HepG2 (cell line): ENCODE results near the gene WDR35. TPM values are rescaled to one million over a fixed set of nuclear protein-coding genes. Genes with fewer than 3 reads are reported as not detected.

ENCODE experiments used
- DMAP1 ChIP-seq: IDR thresholded peaks from 2 replicates; pipeline ENCODE4 v1.6.1; 2016
- ELF3 ChIP-seq: IDR thresholded peaks from 2 replicates; pipeline ENCODE4 v1.6.1; 2016; ENCODE audit warnings: missing genetic modification reagents, missing compliant biosample characterization
- ETV6 ChIP-seq: sonication (generic); formaldehyde crosslinking; conservative IDR thresholded peaks from 2 replicates; pipeline ENCODE4 v1.4.0; 2020; ENCODE audit warnings: missing genetic modification reagents
- FLYWCH1 ChIP-seq: sonication (generic); formaldehyde crosslinking; IDR thresholded peaks from 2 replicates; pipeline ENCODE4 v1.8.1; 2023; ENCODE audit warnings: mild to moderate bottlenecking, missing genetic modification reagents
- GPBP1L1 ChIP-seq: sonication (generic); formaldehyde crosslinking; IDR thresholded peaks from 2 replicates; pipeline ENCODE4 v1.5.0; 2020; ENCODE audit warnings: mild to moderate bottlenecking, missing genetic modification reagents
- HDAC2 ChIP-seq: sonication (generic); formaldehyde crosslinking; IDR thresholded peaks from 2 replicates; pipeline ENCODE4 v1.4.0; 2020; ENCODE audit warnings: missing genetic modification reagents
- ISL2 ChIP-seq: sonication (generic); formaldehyde crosslinking; IDR thresholded peaks from 2 replicates; pipeline ENCODE4 v1.5.0; 2020; ENCODE audit warnings: missing genetic modification reagents
- MED1 ChIP-seq: sonication (generic); formaldehyde crosslinking; IDR thresholded peaks from 2 replicates; pipeline ENCODE4 v1.4.0; 2020; ENCODE audit warnings: missing genetic modification reagents
- SALL2 ChIP-seq: sonication (generic); formaldehyde crosslinking; IDR thresholded peaks from 2 replicates; pipeline ENCODE4 v1.8.1; 2023; ENCODE audit warnings: mild to moderate bottlenecking, missing genetic modification reagents, inconsistent platforms
- SKI ChIP-seq: fragments of 450-650 bp; IDR thresholded peaks from one replicate; pipeline ENCODE4 v1.6.1; 2018; ENCODE audit warnings: mild to moderate bottlenecking; ENCODE audit not compliant: partially characterized antibody
- SOX5 ChIP-seq: IDR thresholded peaks from 2 replicates; pipeline ENCODE4 v1.6.1; 2016; ENCODE audit warnings: borderline replicate concordance
- TERF1 ChIP-seq: sonication (generic); formaldehyde crosslinking; IDR thresholded peaks from 2 replicates; pipeline ENCODE4 v1.8.0; 2022; ENCODE audit warnings: mild to moderate bottlenecking, missing genetic modification reagents, moderate library complexity
- ZBTB20 ChIP-seq: sonication (generic); formaldehyde crosslinking; IDR thresholded peaks from 2 replicates; pipeline ENCODE4 v1.8.1; 2023; ENCODE audit warnings: missing genetic modification reagents, low read depth, mild to moderate bottlenecking, borderline replicate concordance
- ZBTB37 ChIP-seq: sonication (generic); formaldehyde crosslinking; IDR thresholded peaks from 2 replicates; pipeline ENCODE4 v1.4.0; 2020; ENCODE audit warnings: mild to moderate bottlenecking, missing genetic modification reagents
- ZFYVE20 ChIP-seq: sonication (generic); formaldehyde crosslinking; IDR thresholded peaks from 2 replicates; pipeline ENCODE4 v1.8.0; 2023; ENCODE audit warnings: low read depth, mild to moderate bottlenecking, moderate library complexity, missing genetic modification reagents, borderline replicate concordance
- ZKSCAN8 ChIP-seq: IDR thresholded peaks from 2 replicates; pipeline ENCODE4 v1.6.1; 2016; ENCODE audit warnings: borderline replicate concordance, missing genetic modification reagents, missing compliant biosample characterization
- ZNF180 ChIP-seq: sonication (generic); formaldehyde crosslinking; IDR thresholded peaks from 2 replicates; pipeline ENCODE4 v1.4.0; 2020; ENCODE audit warnings: low read depth, missing genetic modification reagents, borderline replicate concordance
- ZNF33A ChIP-seq: sonication (generic); formaldehyde crosslinking; IDR thresholded peaks from 2 replicates; pipeline ENCODE4 v1.5.1; 2020; ENCODE audit warnings: missing genetic modification reagents, mild to moderate bottlenecking, moderate library complexity, borderline replicate concordance
- ZNF432 ChIP-seq: sonication (generic); formaldehyde crosslinking; IDR thresholded peaks from 2 replicates; pipeline ENCODE4 v1.5.0; 2020; ENCODE audit warnings: missing genetic modification reagents, mild to moderate bottlenecking, borderline replicate concordance
- ZNF562 ChIP-seq: sonication (generic); formaldehyde crosslinking; IDR thresholded peaks from 2 replicates; pipeline ENCODE4 v1.8.0; 2022; ENCODE audit warnings: missing genetic modification reagents, borderline replicate concordance
- ZNF607 ChIP-seq: sonication (generic); formaldehyde crosslinking; IDR thresholded peaks from 2 replicates; pipeline ENCODE4 v1.5.1; 2020; ENCODE audit warnings: missing genetic modification reagents, mild to moderate bottlenecking, borderline replicate concordance
- ZNF703 ChIP-seq: sonication (generic); formaldehyde crosslinking; IDR thresholded peaks from 2 replicates; pipeline ENCODE4 v1.5.1; 2020; ENCODE audit warnings: missing genetic modification reagents, mild to moderate bottlenecking, moderate library complexity, borderline replicate concordance
- ZNF780A ChIP-seq: sonication (generic); formaldehyde crosslinking; IDR thresholded peaks from 2 replicates; pipeline ENCODE4 v1.8.0; 2022; ENCODE audit warnings: mild to moderate bottlenecking, missing genetic modification reagents, moderate library complexity
- ZNF878 ChIP-seq: sonication (generic); formaldehyde crosslinking; IDR thresholded peaks from 2 replicates; pipeline ENCODE4 v1.8.1; 2023; ENCODE audit warnings: mild to moderate bottlenecking, missing genetic modification reagents, moderate library complexity
- polyA plus RNA-seq, 8 experiments: library from polyadenylated mRNA; depleted of rRNA in 3 of 8; stranded (reverse) in 7 of 8; unstranded in 1 of 8; fragments of >200 nt; fragmentation: Illumina TruSeq in 4 of 8; extraction: Trizol in 4 of 8; gene quantifications; 2 replicates each; pipeline versions ENCODE4 v1.2.1 to v1.2.3, GENCODE V29; 2011 to 2016; ENCODE audit warnings: low read depth in 4 of 8, missing spikeins in 1 of 8, mixed read lengths in 1 of 8; ENCODE audit not compliant: insufficient read depth in 1 of 8
- total RNA-seq, 5 experiments: library from RNA; depleted of rRNA; stranded (reverse); fragments of >200 nt; fragmentation: Illumina TruSeq; extraction: Trizol; gene quantifications; 2 replicates each; pipeline ENCODE4 v1.2.3, GENCODE V29; 2016; ENCODE audit warnings: low read depth in 1 of 5

WDR35 gene
- total and polyA plus RNA-seq, 2 of the 13 experiments (the other 11 are each of a cell fraction or from before 2014, with no cell fraction given), result 11.1 to 19.6 TPM

- TF ChIP-seq FLYWCH1 (CRISPR knock-in tag) (no peak), ISL2 (CRISPR knock-in tag) (peak; percentile 88), ZBTB37 (CRISPR knock-in tag) (0 out of 2 replicates have a peak, but pooled peaks have one; percentile 11), HDAC2 (CRISPR knock-in tag) (peak; percentile 39; the same call in 1 of the 2 replicates), ZNF703 (CRISPR knock-in tag) (0 out of 2 replicates have a peak, but pooled peaks have one; percentile 46), ZBTB20 (peak; percentile 58; the same call in 1 of the 2 replicates), ZNF562 (CRISPR knock-in tag) (no peak), DMAP1 (CRISPR knock-in tag) (0 out of 2 replicates have a peak, but pooled peaks have one; percentile 22), TERF1 (CRISPR knock-in tag) (0 out of 2 replicates have a peak, but pooled peaks have one; percentile 63), SALL2 (peak; percentile 12; the same call in 1 of the 2 replicates), ZNF878 (peak; percentile 80), MED1 (CRISPR knock-in tag) (peak; percentile 78), SKI (peak; percentile 8), SOX5 (peak; percentile 57; the same call in 1 of the 2 replicates), ZNF33A (CRISPR knock-in tag) (peak; percentile 82; the same call in 1 of the 2 replicates), ELF3 (peak; percentile 45; the same call in 1 of the 2 replicates), ZFYVE20 (CRISPR knock-in tag) (no peak), ZNF180 (CRISPR knock-in tag) (no peak), GPBP1L1 (CRISPR knock-in tag) (no peak), ZKSCAN8 (CRISPR knock-in tag) (peak; percentile 22; the same call in 1 of the 2 replicates), ZNF432 (CRISPR knock-in tag) (no peak), ETV6 (CRISPR knock-in tag) (no peak), ZNF607 (CRISPR knock-in tag) (peak; percentile 28; the same call in 1 of the 2 replicates), ZNF780A (peak; percentile 11; the same call in 1 of the 2 replicates)
These were observed 23.4 kb upstream of the WDR35 start (continued) for GRCh38 chr2:20013126-20013849.
